Calu3 (cell line): ENCODE data around the gene TANC1. TPM values are rescaled to one million over a fixed set of nuclear protein-coding genes. Genes with fewer than 3 reads are reported as not detected.
A peak's percentile ranks its signal among the peaks of the same experiment; 100 is the strongest.

ENCODE experiments used
- BruUV-seq: library from RNA; stranded (reverse); fragments of 400-500 nt; replicated peaks from 2 replicates; lab custom pipeline; 2021; lab: Mats Ljungman, UMichigan
- CTCF ChIA-PET: fragments of 300-600 bp; sonication (Branson Sonifier 250); formaldehyde crosslinking; loops from one replicate; lab custom pipeline; 2022; ENCODE audit warnings: antibody characterized with exemption; lab: Charles Lee
- DNase-seq: peaks from one replicate; pipeline ENCODE4 v3.0.0; 2022
- H3K27ac Mint-ChIP-seq: one replicate; pipeline ENCODE4 v1.8.0; 2022; ENCODE audit warnings: mixed read lengths; ENCODE audit not compliant: unreplicated experiment
- H3K27me3 Mint-ChIP-seq: one replicate; pipeline ENCODE4 v1.8.0; 2022; ENCODE audit warnings: mixed read lengths; ENCODE audit not compliant: unreplicated experiment
- H3K36me3 Mint-ChIP-seq: one replicate; pipeline ENCODE4 v1.8.0; 2022; ENCODE audit warnings: mild to moderate bottlenecking, moderate library complexity, mixed read lengths; ENCODE audit not compliant: insufficient read depth, unreplicated experiment
- H3K4me1 Mint-ChIP-seq: one replicate; pipeline ENCODE4 v1.8.0; 2022; ENCODE audit warnings: mild to moderate bottlenecking, low read depth, mixed read lengths; ENCODE audit not compliant: unreplicated experiment
- H3K4me3 Mint-ChIP-seq: one replicate; pipeline ENCODE4 v1.8.0; 2022; ENCODE audit warnings: mild to moderate bottlenecking, low read depth, moderate library complexity, mixed read lengths; ENCODE audit not compliant: unreplicated experiment
- H3K9me3 Mint-ChIP-seq: one replicate; pipeline ENCODE4 v1.8.0; 2022; ENCODE audit warnings: low read depth, mixed read lengths; ENCODE audit not compliant: unreplicated experiment
- CTCF ChIP-seq: fragments of 200-600 bp; IDR thresholded peaks from one replicate; pipeline ENCODE4 v1.8.0; 2022; ENCODE audit warnings: antibody characterized with exemption; ENCODE audit not compliant: unreplicated experiment
- intact Hi-C: fragments of 100-400 bp; cut with micrococcal nuclease; formaldehyde crosslinking; loops from one replicate; pipeline ENCODE4 v1.10.0; 2022; ENCODE audit not compliant: unreplicated experiment
- total RNA-seq: library from RNA; stranded (reverse); gene quantifications from 2 replicates; pipeline ENCODE4 v1.2.3, GENCODE V29; 2022

Gene TANC1
- total RNA-seq, 1 experiment from 2014 or later: 41.2 TPM

GRCh38 chr2:159090514-159091201, 122.2 kb downstream of the TANC1 start:
- no peak for DNase-seq
- Mint-ChIP-seq H3K4me3 (no peak overlapping the region), H3K9me3 (peaks cover under 1% of the 10 kb centered on the region), H3K27ac (peak overlapping the region; percentile 73), H3K27me3 (no peaks in the 10 kb centered on the region), H3K36me3 (peaks cover 17% of the 10 kb centered on the region), H3K4me1 (peaks cover 50% of the 10 kb centered on the region)
- CTCF ChIA-PET: no interaction called here
- intact Hi-C loops: loop anchor here (10.0 kb wide), 1 partner anchor 116 kb away; no protein-coding TSS in a partner anchor
- no TSS peak for BruUV-seq
- no peak for TF ChIP-seq CTCF

- Mint-ChIP-seq H3K36me3 (peaks cover 25% of the 10 kb centered on the region), H3K27ac (peak overlapping the region; percentile 67), H3K4me3 (no peak overlapping the region), H3K27me3 (no peaks in the 10 kb centered on the region), H3K4me1 (peaks cover 53% of the 10 kb centered on the region), H3K9me3 (peaks cover 4% of the 10 kb centered on the region)
- intact Hi-C loops: loop anchor here (10.0 kb wide), 1 partner anchor 117 kb away; no protein-coding TSS in a partner anchor
- no peak for TF ChIP-seq CTCF
- CTCF ChIA-PET: no interaction called here
- no peak for DNase-seq
- no TSS peak for BruUV-seq
Measured at GRCh38 chr2:159091381-159091780, 122.9 kb downstream of the TANC1 start.

GRCh38 chr2:159091976-159092375, 123.5 kb downstream of the TANC1 start:
- H3K9me3 Mint-ChIP-seq: peaks cover 9% of the 10 kb centered on the region
- H3K27me3 Mint-ChIP-seq: no peaks in the 10 kb centered on the region
- no peak for DNase-seq
- H3K4me1 Mint-ChIP-seq: peaks cover 58% of the 10 kb centered on the region
- CTCF ChIA-PET: no interaction called here
- intact Hi-C loops: loop anchor here (10.0 kb wide), 1 partner anchor 117 kb away; no protein-coding TSS in a partner anchor
- peak overlapping the region; percentile 29 for H3K4me3 Mint-ChIP-seq
- BruUV-seq: no TSS peak
- peaks cover 26% of the 10 kb centered on the region for H3K36me3 Mint-ChIP-seq
- H3K27ac Mint-ChIP-seq: peak overlapping the region; percentile 67
- TF ChIP-seq CTCF: no peak

GRCh38 chr2:159093497-159093896, 125.1 kb downstream of the TANC1 start:
- no peak overlapping the region for H3K27ac Mint-ChIP-seq
- DNase-seq: no peak
- BruUV-seq: no TSS peak
- H3K4me1 Mint-ChIP-seq: peaks cover 65% of the 10 kb centered on the region
- intact Hi-C loops: loop anchor here (10.0 kb wide), 1 partner anchor 119 kb away; no protein-coding TSS in a partner anchor
- CTCF ChIA-PET: no interaction called here
- TF ChIP-seq CTCF: no peak
- H3K9me3 Mint-ChIP-seq: peaks cover 9% of the 10 kb centered on the region
- H3K36me3 Mint-ChIP-seq: peaks cover 25% of the 10 kb centered on the region
- H3K4me3 Mint-ChIP-seq: no peak overlapping the region
- no peaks in the 10 kb centered on the region for H3K27me3 Mint-ChIP-seq
